K562 (cell line): Measurements from ENCODE around the gene ROM1. TPM values are rescaled to one million over a fixed set of nuclear protein-coding genes. Genes with fewer than 3 reads are reported as not detected.
A peak's percentile ranks its signal among the peaks of the same experiment; 100 is the strongest.

Experiments used
- CC2D1A ChIP-seq: fragments of 450-650 bp; IDR thresholded peaks from 2 replicates; pipeline ENCODE4 v1.6.1; 2017; ENCODE audit warnings: mild to moderate bottlenecking
- EWSR1 ChIP-seq: fragments of 450-650 bp; IDR thresholded peaks from 2 replicates; pipeline ENCODE4 v1.6.1; 2018; ENCODE audit warnings: borderline replicate concordance, mild to moderate bottlenecking, low read depth, moderate library complexity; ENCODE audit not compliant: partially characterized antibody
- FOSL1 ChIP-seq: fragments of 200-800 bp; sonication (Bioruptor generic); conservative IDR thresholded peaks from 2 replicates; pipeline ENCODE4 v1.6.1; 2016; ENCODE audit warnings: missing genetic modification characterization, missing compliant biosample characterization
- FOXK2 ChIP-seq, 2 experiments: fragments of 450-650 bp; IDR thresholded peaks in 1 of 2; conservative IDR thresholded peaks in 1 of 2; 2 replicates each; pipeline ENCODE4 v1.6.1; 2016; ENCODE audit warnings: low read depth in 2 of 2, mild to moderate bottlenecking in 1 of 2
- HDGF ChIP-seq: fragments of 450-650 bp; IDR thresholded peaks from 2 replicates; pipeline ENCODE4 v1.6.1; 2016
- MCM7 ChIP-seq, 2 experiments: fragments of 450-650 bp; IDR thresholded peaks; 2 replicates each; pipeline ENCODE4 v1.6.1; 2016 to 2018
- MED1 ChIP-seq: sonication (generic); formaldehyde crosslinking; IDR thresholded peaks from 2 replicates; pipeline ENCODE4 v1.8.1; 2023; ENCODE audit warnings: missing genetic modification reagents, borderline replicate concordance
- NCOA4 ChIP-seq: fragments of 450-650 bp; IDR thresholded peaks from 2 replicates; pipeline ENCODE4 v1.6.1; 2018; ENCODE audit warnings: mild to moderate bottlenecking; ENCODE audit not compliant: partially characterized antibody
- POLR3G ChIP-seq: IDR thresholded peaks from 2 replicates; pipeline ENCODE4 v1.6.1; 2011; ENCODE audit not compliant: insufficient read length, insufficient replicate concordance; ENCODE audit errors: extremely low read depth
- SMARCA4 ChIP-seq: fragments of 450-650 bp; IDR thresholded peaks from 2 replicates; pipeline ENCODE4 v1.6.1; 2016
- SMARCE1 ChIP-seq: fragments of 450-650 bp; IDR thresholded peaks from 2 replicates; pipeline ENCODE4 v1.7.1; 2016; ENCODE audit warnings: mild to moderate bottlenecking
- TAF1 ChIP-seq: IDR thresholded peaks from 2 replicates; pipeline ENCODE4 v1.6.1; 2011; ENCODE audit warnings: mild to moderate bottlenecking, low read length, moderate library complexity; ENCODE audit not compliant: insufficient read depth, control insufficient read depth, severe bottlenecking; ENCODE audit errors: extremely low read depth
- THRB ChIP-seq: fragments of 450-650 bp; formaldehyde crosslinking; conservative IDR thresholded peaks from 2 replicates; pipeline ENCODE4 v1.4.0; 2022; ENCODE audit warnings: mild to moderate bottlenecking, missing genetic modification characterization
- XRCC5 ChIP-seq: fragments of 200-400 bp; formaldehyde crosslinking; IDR thresholded peaks from 2 replicates; pipeline ENCODE4 v1.6.1; 2017; ENCODE audit warnings: low read depth, mild to moderate bottlenecking, low read length
- ZKSCAN8 ChIP-seq: fragments of 200-800 bp; sonication (Bioruptor generic); IDR thresholded peaks from 2 replicates; pipeline ENCODE4 v1.6.1; 2016; ENCODE audit warnings: missing genetic modification characterization, missing compliant biosample characterization
- ZNF175 ChIP-seq: fragments of 200-800 bp; sonication (Bioruptor generic); IDR thresholded peaks from 2 replicates; pipeline ENCODE4 v1.6.1; 2016; ENCODE audit warnings: low read depth, mild to moderate bottlenecking, missing genetic modification characterization, missing compliant biosample characterization
- ZNF584 ChIP-seq: fragments of 200-800 bp; sonication (Bioruptor generic); IDR thresholded peaks from 2 replicates; pipeline ENCODE4 v1.6.1; 2016; ENCODE audit warnings: low read depth, mild to moderate bottlenecking, missing genetic modification characterization, missing compliant biosample characterization
- ZNF586 ChIP-seq: fragments of 450-650 bp; formaldehyde crosslinking; conservative IDR thresholded peaks from 2 replicates; pipeline ENCODE4 v1.4.0; 2020; ENCODE audit warnings: mild to moderate bottlenecking, moderate library complexity
- ZNF699 ChIP-seq: fragments of 250-450 bp; sonication (Bioruptor Pico); IDR thresholded peaks from 2 replicates; pipeline ENCODE4 v1.8.0; 2021; ENCODE audit warnings: mild to moderate bottlenecking, moderate library complexity; ENCODE audit not compliant: insufficient replicate concordance
- polyA plus RNA-seq, 8 experiments: library from polyadenylated mRNA; depleted of rRNA in 4 of 8; stranded (reverse) in 5 of 8; unstranded in 3 of 8; fragments of >200 nt; fragmentation: Nextera tagmentation in 2 of 8; fragmentation: Illumina TruSeq in 1 of 8; extraction: Ambion mirVana in 2 of 8; extraction: Trizol in 1 of 8; gene quantifications; 2 replicates each; pipeline versions ENCODE4 v1.2.1 to v1.2.3, GENCODE V29; 2011 to 2014; ENCODE audit warnings: inconsistent platforms in 1 of 8, missing spikeins in 1 of 8
- total RNA-seq, 7 experiments: library from RNA; depleted of rRNA in 6 of 7; stranded (reverse); fragments of >200 nt in 6 of 7; fragmentation: Illumina TruSeq in 2 of 7; extraction: Trizol in 2 of 7; gene quantifications; 2 replicates each; pipeline versions ENCODE4 v1.2.1 to v1.2.3, GENCODE V29; 2011 to 2021; ENCODE audit warnings: low replicate concordance in 1 of 7
- TF ChIP-seq, protein P1 (sequence below): IDR thresholded peaks from 3 replicates; pipeline ENCODE4 v1.6.1; 2011; ENCODE audit warnings: borderline replicate concordance, mild to moderate bottlenecking, moderate library complexity; ENCODE audit not compliant: insufficient read length; ENCODE audit errors: extremely low read depth
- TF ChIP-seq, protein P2 (sequence below): fragments of 250-450 bp; sonication (Bioruptor Pico); IDR thresholded peaks from 2 replicates; pipeline ENCODE4 v1.8.0; 2022; ENCODE audit warnings: moderate library complexity, mild to moderate bottlenecking, inconsistent platforms
- TF ChIP-seq, protein P3 (sequence below): sonication (generic); formaldehyde crosslinking; IDR thresholded peaks from 2 replicates; pipeline ENCODE4 v1.5.0; 2020; ENCODE audit warnings: missing genetic modification reagents

Gene ROM1
- total and polyA plus RNA-seq, 9 of the 15 experiments (the other 6 are each of a cell fraction or from before 2014, with no cell fraction given) = 0.75 to 4.0 (median 2.6) TPM

- TF ChIP-seq THRB (CRISPR knock-in tag) = 0 out of 2 replicates have a peak, but pooled peaks have one; percentile 44
- no peak for TF ChIP-seq MED1 (CRISPR knock-in tag)
- no peak for TF ChIP-seq HDGF
- TF ChIP-seq FOXK2 (conservative IDR thresholded peaks at IDR 0.05 in 1 of 2, IDR thresholded peaks at IDR 0.05 in 1 of 2; ENCODE audit: low read depth in 2 of 2) = no peak
- no peak for TF ChIP-seq FOSL1 (tag)
- TF ChIP-seq, protein P1, sequence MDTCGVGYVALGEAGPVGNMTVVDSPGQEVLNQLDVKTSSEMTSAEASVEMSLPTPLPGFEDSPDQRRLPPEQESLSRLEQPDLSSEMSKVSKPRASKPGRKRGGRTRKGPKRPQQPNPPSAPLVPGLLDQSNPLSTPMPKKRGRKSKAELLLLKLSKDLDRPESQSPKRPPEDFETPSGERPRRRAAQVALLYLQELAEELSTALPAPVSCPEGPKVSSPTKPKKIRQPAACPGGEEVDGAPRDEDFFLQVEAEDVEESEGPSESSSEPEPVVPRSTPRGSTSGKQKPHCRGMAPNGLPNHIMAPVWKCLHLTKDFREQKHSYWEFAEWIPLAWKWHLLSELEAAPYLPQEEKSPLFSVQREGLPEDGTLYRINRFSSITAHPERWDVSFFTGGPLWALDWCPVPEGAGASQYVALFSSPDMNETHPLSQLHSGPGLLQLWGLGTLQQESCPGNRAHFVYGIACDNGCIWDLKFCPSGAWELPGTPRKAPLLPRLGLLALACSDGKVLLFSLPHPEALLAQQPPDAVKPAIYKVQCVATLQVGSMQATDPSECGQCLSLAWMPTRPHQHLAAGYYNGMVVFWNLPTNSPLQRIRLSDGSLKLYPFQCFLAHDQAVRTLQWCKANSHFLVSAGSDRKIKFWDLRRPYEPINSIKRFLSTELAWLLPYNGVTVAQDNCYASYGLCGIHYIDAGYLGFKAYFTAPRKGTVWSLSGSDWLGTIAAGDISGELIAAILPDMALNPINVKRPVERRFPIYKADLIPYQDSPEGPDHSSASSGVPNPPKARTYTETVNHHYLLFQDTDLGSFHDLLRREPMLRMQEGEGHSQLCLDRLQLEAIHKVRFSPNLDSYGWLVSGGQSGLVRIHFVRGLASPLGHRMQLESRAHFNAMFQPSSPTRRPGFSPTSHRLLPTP = no peak
- TF ChIP-seq XRCC5 = no peak
- TF ChIP-seq ZNF699 (CRISPR knock-in tag) = no peak
- TF ChIP-seq, protein P2, sequence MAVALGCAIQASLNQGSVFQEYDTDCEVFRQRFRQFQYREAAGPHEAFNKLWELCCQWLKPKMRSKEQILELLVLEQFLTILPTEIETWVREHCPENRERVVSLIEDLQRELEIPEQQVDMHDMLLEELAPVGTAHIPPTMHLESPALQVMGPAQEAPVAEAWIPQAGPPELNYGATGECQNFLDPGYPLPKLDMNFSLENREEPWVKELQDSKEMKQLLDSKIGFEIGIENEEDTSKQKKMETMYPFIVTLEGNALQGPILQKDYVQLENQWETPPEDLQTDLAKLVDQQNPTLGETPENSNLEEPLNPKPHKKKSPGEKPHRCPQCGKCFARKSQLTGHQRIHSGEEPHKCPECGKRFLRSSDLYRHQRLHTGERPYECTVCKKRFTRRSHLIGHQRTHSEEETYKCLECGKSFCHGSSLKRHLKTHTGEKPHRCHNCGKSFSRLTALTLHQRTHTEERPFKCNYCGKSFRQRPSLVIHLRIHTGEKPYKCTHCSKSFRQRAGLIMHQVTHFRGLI (CRISPR knock-in tag) = no peak
- TF ChIP-seq ZKSCAN8 (CRISPR knock-in tag) = no peak
- TF ChIP-seq POLR3G = no peak
- no peak; the same call in 1 of the 2 replicates for TF ChIP-seq ZNF175 (CRISPR knock-in tag)
- no peak for TF ChIP-seq EWSR1
- TF ChIP-seq ZNF584 = no peak
- TF ChIP-seq SMARCA4 = peak; percentile 65
- TF ChIP-seq NCOA4 = no peak
- peak; percentile 36; the same call in 1 of the 2 replicates for TF ChIP-seq CC2D1A
- TF ChIP-seq SMARCE1 = peak; percentile 70
- peak; percentile 39 for TF ChIP-seq TAF1
- TF ChIP-seq, protein P3, sequence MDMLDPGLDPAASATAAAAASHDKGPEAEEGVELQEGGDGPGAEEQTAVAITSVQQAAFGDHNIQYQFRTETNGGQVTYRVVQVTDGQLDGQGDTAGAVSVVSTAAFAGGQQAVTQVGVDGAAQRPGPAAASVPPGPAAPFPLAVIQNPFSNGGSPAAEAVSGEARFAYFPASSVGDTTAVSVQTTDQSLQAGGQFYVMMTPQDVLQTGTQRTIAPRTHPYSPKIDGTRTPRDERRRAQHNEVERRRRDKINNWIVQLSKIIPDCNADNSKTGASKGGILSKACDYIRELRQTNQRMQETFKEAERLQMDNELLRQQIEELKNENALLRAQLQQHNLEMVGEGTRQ (CRISPR knock-in tag) = no peak
- no peak for TF ChIP-seq ZNF586 (CRISPR knock-in tag)
- TF ChIP-seq MCM7 (IDR thresholded peaks at IDR 0.05) = no peak
Observed at GRCh38 chr11:62611705-62612365, 1.2 kb upstream of the ROM1 start (continued).
